Liver (tissue), 9 donors: ENCODE measurements around the gene STC2. TPM values are rescaled to one million over a fixed set of nuclear protein-coding genes. Genes with fewer than 3 reads are reported as not detected.

Source experiments
- DNase-seq: peaks from one replicate; pipeline ENCODE4 v3.0.0-alpha.2; 2017; ENCODE audit warnings: low spot score
- H3K27ac ChIP-seq, 2 donors: one replicate each; pipeline ENCODE4 v1.7.0; 2013; ENCODE audit warnings: inconsistent platforms in 2 of 2, low read length in 2 of 2, control low read depth in 1 of 2, low read depth in 1 of 2, mild to moderate bottlenecking in 1 of 2
- H3K27me3 ChIP-seq, 4 donors: one replicate each; pipeline versions ENCODE4 v1.6.1 to v1.7.0; 2013; ENCODE audit warnings: low read length in 3 of 4, inconsistent platforms in 1 of 4, mild to moderate bottlenecking in 1 of 4, moderate library complexity in 1 of 4; ENCODE audit not compliant: control insufficient read depth in 4 of 4, insufficient read depth in 4 of 4
- H3K36me3 ChIP-seq, 4 donors: one replicate each; pipeline versions ENCODE4 v1.6.1 to v1.7.0; 2013; ENCODE audit warnings: low read length in 3 of 4, mild to moderate bottlenecking in 3 of 4, low read depth in 1 of 4, moderate library complexity in 1 of 4; ENCODE audit not compliant: control insufficient read depth in 4 of 4, insufficient read depth in 3 of 4
- H3K4me1 ChIP-seq, 4 donors: one replicate each; pipeline versions ENCODE4 v1.6.1 to v1.7.0; 2013; ENCODE audit warnings: low read length in 3 of 4, mild to moderate bottlenecking in 3 of 4, moderate library complexity in 1 of 4; ENCODE audit not compliant: control insufficient read depth in 4 of 4, insufficient read depth in 4 of 4
- H3K4me3 ChIP-seq, 3 donors: one replicate each; pipeline versions ENCODE4 v1.6.1 to v1.7.0; 2013; ENCODE audit warnings: low read length in 3 of 3, control low read depth in 1 of 3, low read depth in 1 of 3, mild to moderate bottlenecking in 1 of 3
- H3K9ac ChIP-seq, 2 donors: one replicate each; pipeline ENCODE4 v1.7.0; 2013; ENCODE audit warnings: low read length in 2 of 2, mild to moderate bottlenecking in 2 of 2, moderate library complexity in 2 of 2, control low read depth in 1 of 2, low read depth in 1 of 2
- H3K9me3 ChIP-seq, 4 donors: one replicate each; pipeline versions ENCODE4 v1.6.1 to v1.7.0; 2013; ENCODE audit warnings: low read length in 3 of 4; ENCODE audit not compliant: control insufficient read depth in 4 of 4
- ATF3 ChIP-seq: IDR thresholded peaks from 2 replicates; pipeline ENCODE4 v1.6.1; 2016; ENCODE audit warnings: antibody characterized with exemption
- CTCF ChIP-seq: fragments of 150-350 bp; IDR thresholded peaks from 2 replicates; pipeline ENCODE4 v1.5.1; 2017; ENCODE audit warnings: improper control_type of control experiment, low read depth, low read length; ENCODE audit not compliant: missing input control
- EGR1 ChIP-seq, 2 donors: IDR thresholded peaks; 2 replicates each; pipeline ENCODE4 v1.6.1; 2016 to 2018; ENCODE audit warnings: antibody characterized with exemption in 2 of 2, low read depth in 2 of 2
- FOXA1 ChIP-seq: IDR thresholded peaks from 2 replicates; pipeline ENCODE4 v1.6.1; 2016; ENCODE audit warnings: antibody characterized with exemption
- FOXA2 ChIP-seq: IDR thresholded peaks from 2 replicates; pipeline ENCODE4 v1.6.1; 2016; ENCODE audit warnings: antibody characterized with exemption
- GABPA ChIP-seq, 2 donors: IDR thresholded peaks in 1 of 2; conservative IDR thresholded peaks in 1 of 2; 2 replicates each; pipeline ENCODE4 v1.6.1; 2016; ENCODE audit warnings: antibody characterized with exemption in 2 of 2, mild to moderate bottlenecking in 1 of 2, moderate library complexity in 1 of 2
- HNF4A ChIP-seq, 2 donors: conservative IDR thresholded peaks; 2 replicates each; pipeline ENCODE4 v1.6.1; 2016; ENCODE audit warnings: antibody characterized with exemption in 2 of 2, mild to moderate bottlenecking in 2 of 2
- HNF4G ChIP-seq: IDR thresholded peaks from 2 replicates; pipeline ENCODE4 v1.6.1; 2016; ENCODE audit warnings: antibody characterized with exemption
- JUND ChIP-seq, 2 donors: IDR thresholded peaks; 2 replicates each; pipeline ENCODE4 v1.6.1; 2016; ENCODE audit warnings: antibody characterized with exemption in 2 of 2
- MAX ChIP-seq: IDR thresholded peaks from 2 replicates; pipeline ENCODE4 v1.6.1; 2016; ENCODE audit warnings: antibody characterized with exemption
- NR2F2 ChIP-seq: IDR thresholded peaks from 2 replicates; pipeline ENCODE4 v1.6.1; 2016; ENCODE audit warnings: antibody characterized with exemption
- REST ChIP-seq: IDR thresholded peaks from 2 replicates; pipeline ENCODE4 v1.6.1; 2016; ENCODE audit warnings: antibody characterized with exemption, mild to moderate bottlenecking
- RXRA ChIP-seq, 2 donors: IDR thresholded peaks; 2 replicates each; pipeline ENCODE4 v1.6.1; 2017 to 2018; ENCODE audit warnings: antibody characterized with exemption in 2 of 2, mild to moderate bottlenecking in 1 of 2
- YY1 ChIP-seq: IDR thresholded peaks from 2 replicates; pipeline ENCODE4 v1.6.1; 2016; ENCODE audit warnings: antibody characterized with exemption, mild to moderate bottlenecking
- ZBTB33 ChIP-seq: IDR thresholded peaks from 2 replicates; pipeline ENCODE4 v1.6.1; 2016; ENCODE audit warnings: antibody characterized with exemption
- WGBS: extraction: QIAGEN DNeasy Blood & Tissue Kit; methylation state at CpG from one replicate; pipeline ENCODE4 v1.1.7; 2013; 5-methylcytosine and 5-hydroxymethylcytosine counted together
- polyA plus RNA-seq, 2 donors: library from polyadenylated mRNA; stranded (reverse) in 1 of 2; unstranded in 1 of 2; fragments of 200-250 nt in 1 of 2; fragments of >200 nt in 1 of 2; fragmentation: Nextera tagmentation in 1 of 2; extraction: Ambion mirVana in 1 of 2; gene quantifications; one replicate each; pipeline versions ENCODE4 v1.2.1 to v1.2.3, GENCODE V29; 2013 to 2015
- total RNA-seq, 2 donors: library from RNA; depleted of rRNA; stranded (reverse); fragments of >200 nt; gene quantifications; one replicate each; pipeline ENCODE4 v1.2.3, GENCODE V29; 2014
- donor health status: healthy.
- donor health status: healthy.
- donor health status: healthy.
- donor health status: healthy.
- donor health status: healthy.

Gene STC2
- total and polyA plus RNA-seq, 4 donors, result 0.04 to 0.18 (median 0.17) TPM; not detected in 1

- no peaks in the 10 kb centered on the region for H3K27me3 ChIP-seq
- no peak overlapping the region for H3K27ac ChIP-seq
- 79% methylated on average over 3 of the region's 3 CpGs for WGBS
- H3K9me3 ChIP-seq, result no peaks in the 10 kb centered on the region
- DNase-seq, result no peak
- no peak overlapping the region for H3K9ac ChIP-seq
- no peak overlapping the region for H3K4me3 ChIP-seq
- H3K36me3 ChIP-seq, result no peaks in the 10 kb centered on the region
- TF ChIP-seq FOXA2, result no peak
- TF ChIP-seq HNF4A (conservative IDR thresholded peaks at IDR 0.05), result no peak
- no peak for TF ChIP-seq ATF3
- no peak for TF ChIP-seq HNF4G
- TF ChIP-seq MAX, result no peak
- H3K4me1 ChIP-seq, result no peaks in the 10 kb centered on the region
Measured at GRCh38 chr5:173313351-173313801, 14.8 kb downstream of the STC2 start.

GRCh38 chr5:173312821-173313220 lies 15.4 kb downstream of the STC2 start:
- no peaks in the 10 kb centered on the region for H3K4me1 ChIP-seq
- no peak for DNase-seq
- no peak overlapping the region for H3K9ac ChIP-seq
- TF ChIP-seq RXRA (IDR thresholded peaks at IDR 0.05) (no peak), HNF4A (conservative IDR thresholded peaks at IDR 0.05) (no peak), REST (no peak)
- no peak overlapping the region for H3K4me3 ChIP-seq
- peaks cover 0 to 5% (median 2%) of the 10 kb centered on the region in 4 donors for H3K9me3 ChIP-seq
- no peak overlapping the region for H3K27ac ChIP-seq
- WGBS, result 85% methylated on average over 3 of the region's 3 CpGs
- H3K36me3 ChIP-seq, result no peaks in the 10 kb centered on the region
- H3K27me3 ChIP-seq, result no peaks in the 10 kb centered on the region

- no peaks in the 10 kb centered on the region for H3K27me3 ChIP-seq
- no peak overlapping the region for H3K9ac ChIP-seq
- H3K4me3 ChIP-seq, result no peak overlapping the region
- H3K27ac ChIP-seq, result no peak overlapping the region
- DNase-seq, result no peak
- peaks cover 0 to 8% (median 2%) of the 10 kb centered on the region in 4 donors for H3K9me3 ChIP-seq
- H3K4me1 ChIP-seq, result no peaks in the 10 kb centered on the region
- no peaks in the 10 kb centered on the region for H3K36me3 ChIP-seq
- 84% methylated on average over 9 of the region's 9 CpGs for WGBS
- no peak for TF ChIP-seq JUND (IDR thresholded peaks at IDR 0.05)
- no peak for TF ChIP-seq GABPA (IDR thresholded peaks at IDR 0.05 in 1 of 2, conservative IDR thresholded peaks at IDR 0.05 in 1 of 2)
- TF ChIP-seq CTCF, result no peak
- no peak for TF ChIP-seq FOXA1
- TF ChIP-seq YY1, result no peak
- no peak for TF ChIP-seq REST
- TF ChIP-seq NR2F2, result no peak
- no peak for TF ChIP-seq HNF4A (conservative IDR thresholded peaks at IDR 0.05)
- TF ChIP-seq ZBTB33, result no peak
- no peak for TF ChIP-seq EGR1 (IDR thresholded peaks at IDR 0.05; ENCODE audit: low read depth in 2 of 2)
- no peak for TF ChIP-seq FOXA2
Measured at GRCh38 chr5:173311818-173312585, 16.2 kb downstream of the STC2 start.
